SW480 (cell line): ENCODE measurements around the gene MYH14.
"Not testable (repeated sequence)": the region's sequence is repeated elsewhere in the genome, so short reads cannot be mapped to it uniquely, and the experiment has no call there.

Experiments used
- DNase-seq: peaks from one replicate; pipeline ENCODE4 v3.0.0-alpha.2; 2016; ENCODE audit warnings: low spot score

MYH14 gene

DNA sequence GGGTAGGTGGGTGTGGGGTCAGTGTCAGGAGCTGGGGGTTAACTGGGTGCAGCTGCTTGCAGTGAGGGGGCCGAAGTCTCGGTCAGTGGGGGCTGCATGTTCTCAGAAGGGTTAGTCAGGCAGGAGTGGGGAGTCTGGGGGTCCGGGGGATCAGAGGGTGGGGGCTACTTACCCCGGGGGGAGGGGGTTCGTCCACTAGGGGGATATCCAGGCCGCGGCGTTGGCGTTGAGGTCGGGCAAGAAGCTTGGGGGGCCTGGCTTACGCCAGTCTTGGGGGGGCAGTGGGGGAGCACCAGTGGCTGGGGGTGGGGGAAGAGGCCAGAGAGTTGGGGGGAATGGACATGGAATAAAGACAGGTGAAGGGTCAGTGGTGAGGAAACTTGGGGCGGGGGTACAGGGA lies 116.6 kb downstream of the MYH14 start:
- no peak for DNase-seq

DNA sequence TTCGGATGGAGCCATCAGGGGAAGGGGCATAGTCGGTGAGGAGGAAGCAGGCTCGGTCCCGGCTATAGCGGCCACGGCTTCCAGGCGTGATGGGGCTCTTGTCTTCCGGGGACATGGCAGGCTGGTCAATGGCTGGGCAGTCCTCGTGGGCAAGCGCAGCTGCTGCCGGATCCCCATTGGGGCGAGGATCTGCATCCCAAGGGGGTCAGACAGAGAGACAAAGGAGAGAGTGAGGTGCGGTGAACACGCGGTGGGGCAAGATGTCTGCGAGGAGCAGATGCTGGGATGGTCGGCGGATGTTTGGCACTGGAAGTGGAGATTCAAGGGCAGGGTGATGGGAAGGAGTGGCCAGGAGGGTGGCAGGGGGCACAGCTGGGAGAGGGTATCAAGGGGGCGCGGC lies 117.2 kb downstream of the MYH14 start:
- DNase-seq: no peak

DNA sequence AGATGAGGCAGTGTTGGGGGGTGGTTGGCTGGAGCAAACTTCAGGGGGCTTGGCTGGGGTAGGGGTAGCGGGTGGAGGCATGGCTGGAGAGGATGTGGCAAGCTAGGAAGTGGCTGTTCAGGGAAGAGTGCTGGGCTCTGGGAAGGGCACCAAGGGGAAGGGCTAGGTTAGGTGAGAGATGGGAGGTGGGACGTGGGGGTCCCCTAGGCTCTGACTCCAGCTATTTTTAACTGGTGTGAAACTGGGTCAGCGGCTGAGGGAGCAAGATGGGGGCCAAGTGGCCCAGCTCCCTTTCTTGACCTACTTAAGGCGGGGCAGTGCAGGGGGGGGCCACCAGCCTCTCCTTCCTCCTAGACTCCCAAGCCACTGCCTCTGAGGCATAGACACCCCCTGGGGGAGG lies 118.4 kb downstream of the MYH14 start:
- DNase-seq: no peak

DNA sequence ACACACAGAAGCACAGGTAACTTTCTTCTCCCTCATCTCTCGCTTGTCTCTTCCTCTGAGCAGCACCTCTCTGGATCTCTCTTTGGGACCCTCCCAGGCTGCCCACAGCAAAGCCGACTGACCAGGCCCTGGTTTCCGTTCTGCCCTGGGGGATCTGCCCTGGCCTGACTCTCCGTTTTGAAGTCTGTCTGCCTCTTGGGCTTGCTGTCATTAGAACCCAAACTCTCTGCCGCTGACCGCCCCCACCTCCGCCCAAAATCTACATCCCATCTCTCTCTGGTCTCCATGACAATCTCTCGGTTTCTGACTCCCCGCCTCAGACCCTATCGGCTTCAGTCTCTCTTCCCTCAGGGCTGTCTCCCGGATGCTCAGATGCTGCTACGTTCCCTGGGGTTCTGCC lies 118.8 kb downstream of the MYH14 start:
- DNase-seq: no peak

DNA sequence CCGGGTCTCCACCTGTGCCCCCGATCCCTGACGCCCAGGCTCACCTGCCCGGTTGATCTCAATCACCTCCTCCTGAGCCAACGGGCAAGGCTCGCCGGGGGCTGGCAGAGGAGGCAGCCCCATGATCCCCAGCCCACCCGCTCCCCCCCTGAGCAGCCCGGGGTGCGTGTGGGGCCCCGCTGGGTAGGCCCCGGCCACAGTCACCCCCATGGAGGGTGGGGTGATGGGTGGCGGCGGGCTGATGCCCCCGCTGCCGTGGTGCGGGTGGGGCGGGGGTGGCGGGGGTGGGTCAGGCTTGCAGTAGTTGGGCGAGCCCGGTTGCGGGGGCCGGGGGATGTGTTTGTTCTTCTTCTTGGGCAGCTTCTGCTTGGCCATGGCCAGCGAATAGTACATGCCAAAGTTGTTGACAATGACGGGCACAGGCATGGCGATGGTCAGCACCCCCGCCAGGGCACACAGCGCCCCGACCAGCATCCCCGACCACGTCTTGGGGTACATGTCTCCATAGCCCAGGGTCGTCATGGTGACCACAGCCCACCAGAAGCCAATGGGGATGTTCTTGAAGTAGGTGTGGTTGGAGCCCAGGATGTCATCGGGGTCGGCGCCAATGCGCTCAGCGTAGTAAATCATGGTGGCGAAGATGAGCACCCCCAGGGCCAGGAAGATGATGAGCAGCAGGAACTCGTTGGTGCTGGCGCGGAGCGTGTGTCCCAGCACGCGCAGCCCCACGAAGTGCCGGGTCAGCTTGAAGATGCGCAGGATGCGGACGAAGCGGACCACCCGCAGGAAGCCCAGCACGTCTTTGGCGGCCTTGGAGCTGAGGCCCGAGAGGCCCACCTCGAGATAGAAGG lies 119.7 kb downstream of the MYH14 start:
- DNase-seq: no peak

DNA sequence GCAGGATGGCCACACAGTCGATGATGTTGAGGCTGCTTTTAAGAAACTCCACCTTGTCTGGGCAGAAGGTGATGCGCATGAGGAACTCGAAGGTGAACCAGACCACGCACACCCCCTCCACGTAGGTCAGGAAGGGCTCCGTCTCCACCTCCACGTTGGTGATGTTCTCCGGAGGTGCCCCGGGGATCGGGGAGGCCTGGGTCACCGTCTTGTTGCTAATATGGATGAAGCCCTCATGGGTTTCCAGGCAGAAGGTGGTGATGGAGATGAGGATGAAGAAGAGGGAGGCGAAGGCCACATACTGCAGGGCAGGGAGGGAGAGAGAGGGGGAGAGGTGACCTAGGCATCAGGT lies 120.3 kb downstream of the MYH14 start:
- DNase-seq: no peak

DNA sequence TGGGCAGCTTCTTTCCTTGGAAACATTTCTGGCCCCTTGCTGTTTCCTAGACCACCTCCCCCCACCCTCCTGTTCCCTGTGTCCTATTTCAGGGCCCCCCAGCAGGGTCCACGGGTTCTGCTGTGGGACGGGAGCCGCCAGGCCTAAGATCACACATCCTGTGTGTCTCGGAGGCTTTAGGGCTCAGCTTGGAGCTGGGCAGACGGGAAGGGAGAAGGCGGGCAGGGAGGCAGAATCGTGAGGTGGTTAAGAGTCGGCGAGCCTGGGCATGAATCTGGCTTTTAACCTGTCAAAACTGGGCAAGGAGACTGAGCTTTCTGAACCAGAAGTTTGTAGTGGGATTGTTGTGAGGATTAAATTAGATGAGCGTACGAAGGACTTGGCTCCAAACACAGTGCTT lies 120.9 kb downstream of the MYH14 start:
- DNase-seq: no peak

DNA sequence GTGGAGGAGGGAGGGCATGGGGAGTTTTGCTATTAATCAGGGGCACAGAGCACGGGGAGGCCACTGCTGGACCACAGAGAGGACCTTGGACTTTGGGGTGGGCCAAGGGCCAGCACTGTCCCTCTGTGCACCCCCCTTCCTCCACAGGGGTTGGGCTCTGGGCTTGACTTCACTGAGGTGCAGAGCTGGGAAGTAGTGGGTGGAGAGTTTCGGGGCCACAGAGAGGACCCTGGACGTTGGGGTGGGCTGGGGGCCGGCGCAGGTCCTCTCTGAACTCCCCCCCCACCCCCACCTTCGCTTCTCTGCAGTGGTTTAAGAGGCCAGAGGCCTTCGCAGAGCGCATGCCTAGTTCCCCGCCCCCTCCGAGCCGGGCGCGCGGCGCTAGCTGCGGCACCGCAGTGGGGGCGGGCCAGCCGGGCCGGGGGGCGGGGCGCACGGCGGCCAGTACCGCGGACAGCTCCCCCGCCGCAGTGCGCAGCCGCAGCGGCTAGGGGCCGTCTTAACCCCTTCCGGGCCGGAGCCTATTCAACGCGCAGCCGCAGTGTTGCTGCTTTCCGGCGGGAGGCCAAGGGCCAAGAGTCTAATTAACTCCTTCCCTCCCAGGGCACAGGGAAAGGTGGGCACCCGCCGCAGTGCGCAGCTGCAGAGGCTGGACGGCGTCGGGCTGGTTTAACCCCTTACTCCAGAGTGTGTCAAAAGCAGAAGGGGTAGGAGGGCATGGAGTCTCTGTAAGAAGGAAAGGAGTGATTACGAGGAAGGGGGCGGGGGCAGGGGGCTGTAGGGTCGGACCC lies 122.1 kb downstream of the MYH14 start:
- DNase-seq: peak; percentile 84

DNA sequence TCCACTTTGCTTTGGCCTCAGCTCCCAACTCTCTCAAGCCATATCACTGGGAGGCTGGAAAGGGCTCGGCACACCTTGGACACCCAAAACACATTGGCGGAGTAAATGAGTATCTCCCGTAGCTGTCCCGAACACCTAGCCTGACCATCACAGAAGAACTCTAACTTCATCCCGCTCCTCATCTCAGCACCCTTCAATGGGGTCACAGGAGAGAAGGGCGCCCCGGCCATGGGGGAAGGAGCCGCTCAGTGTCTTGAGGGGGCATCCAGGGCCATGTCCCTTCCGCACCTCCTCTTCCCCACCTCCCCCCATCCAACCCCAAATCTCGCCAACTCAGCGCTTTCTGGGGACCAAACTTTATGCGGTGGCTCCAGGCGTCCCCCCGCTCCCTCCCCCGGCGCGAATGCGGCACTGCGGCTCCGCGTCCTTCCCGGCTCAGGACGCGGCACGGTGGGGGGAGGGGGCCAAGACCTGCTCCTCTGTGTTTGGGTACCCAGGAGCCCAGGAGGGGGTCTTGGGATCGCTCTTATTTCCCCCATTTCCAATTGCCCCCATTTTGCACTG lies 122.8 kb downstream of the MYH14 start:
- no peak for DNase-seq

DNA sequence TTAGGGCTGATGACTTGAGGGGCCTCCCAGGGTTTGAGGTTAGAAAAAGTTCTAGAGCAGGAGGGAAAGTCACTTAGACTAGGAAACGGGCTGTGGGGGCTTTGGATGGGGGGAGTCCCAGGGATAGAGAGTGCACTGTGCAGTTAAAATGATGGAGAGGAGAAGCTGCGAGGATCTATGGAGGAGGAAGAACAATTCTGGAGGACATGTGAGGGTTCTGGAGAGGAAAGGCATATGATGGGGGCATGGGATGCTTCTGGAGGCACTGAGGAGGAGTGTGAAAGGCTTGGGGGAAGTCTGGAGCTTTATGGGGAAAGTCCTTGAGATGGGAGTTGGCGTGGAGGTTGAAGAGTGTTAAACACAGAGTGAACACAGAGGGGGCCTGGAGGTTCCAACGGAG lies 123.6 kb downstream of the MYH14 start:
- no peak for DNase-seq

DNA sequence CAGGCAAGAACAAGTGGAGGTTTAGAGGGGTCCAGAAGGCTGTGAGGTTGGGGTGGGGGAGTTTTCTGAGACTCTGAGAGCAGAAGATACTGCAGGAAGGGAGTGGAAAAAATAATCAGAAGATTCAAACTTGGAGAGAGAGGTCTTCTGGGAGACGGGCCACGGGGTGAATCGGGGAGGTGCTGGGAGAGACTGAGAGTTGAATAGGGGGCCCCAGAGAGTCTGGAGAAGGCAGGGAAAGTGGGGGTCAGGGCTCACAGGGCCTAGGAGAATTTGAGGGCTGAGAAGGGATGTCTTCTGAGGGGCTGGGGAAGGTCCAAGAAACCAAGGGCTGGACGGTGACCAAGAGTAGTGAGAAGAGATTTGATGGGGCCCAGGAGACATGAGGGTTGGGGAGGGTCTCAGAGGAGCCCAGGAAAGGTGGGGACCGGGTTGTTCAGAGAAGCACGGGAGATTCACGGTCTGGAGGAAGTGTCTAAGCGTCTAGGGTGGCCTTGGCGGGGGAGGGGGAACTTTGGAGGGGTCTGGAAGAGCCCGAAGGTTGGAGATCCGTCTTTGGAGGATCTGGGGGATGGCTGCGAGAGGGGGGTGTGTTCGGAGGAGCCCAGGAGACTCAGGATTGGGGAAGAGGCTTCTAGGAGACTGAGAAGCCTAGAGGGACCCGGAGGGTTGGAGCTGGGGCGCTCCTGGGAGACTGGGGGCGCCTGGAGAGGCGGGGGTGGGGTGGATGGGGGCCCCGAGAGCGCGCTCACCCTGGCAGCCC lies 124.2 kb downstream of the MYH14 start:
- DNase-seq: no peak

DNA sequence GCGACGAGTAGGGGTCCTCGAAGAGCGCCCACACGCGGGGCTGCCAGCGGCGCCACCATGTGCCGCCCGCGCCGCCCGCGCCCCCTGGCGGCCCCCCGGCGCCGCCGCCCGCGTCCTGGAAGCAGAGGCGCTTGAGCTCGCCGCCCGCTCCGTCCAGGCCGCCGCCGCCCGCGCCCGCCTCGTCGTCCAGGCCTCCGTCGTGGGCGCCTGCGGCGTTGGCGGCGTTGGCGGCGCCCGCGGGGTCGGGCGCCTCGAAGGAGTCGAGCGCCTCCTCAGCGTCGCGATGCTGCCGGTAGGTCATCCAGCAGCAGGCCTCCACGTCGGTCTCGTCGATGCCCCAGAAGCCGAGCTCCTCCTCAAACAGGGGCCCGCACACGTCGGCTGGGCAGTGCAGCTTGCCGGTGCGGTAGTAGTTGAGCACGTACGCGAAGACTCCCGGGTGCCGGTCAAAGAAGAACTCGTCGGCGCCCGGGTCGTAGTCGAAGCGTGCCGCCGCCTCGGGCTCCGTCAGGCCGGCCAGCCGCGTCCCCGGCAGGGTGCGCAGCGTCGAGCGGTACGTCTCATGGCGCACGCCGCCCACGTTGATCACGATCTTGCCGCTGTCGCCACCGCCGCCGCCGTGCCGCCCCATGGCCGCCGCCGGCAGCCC lies 124.9 kb downstream of the MYH14 start:
- peak; percentile 60 for DNase-seq

DNA sequence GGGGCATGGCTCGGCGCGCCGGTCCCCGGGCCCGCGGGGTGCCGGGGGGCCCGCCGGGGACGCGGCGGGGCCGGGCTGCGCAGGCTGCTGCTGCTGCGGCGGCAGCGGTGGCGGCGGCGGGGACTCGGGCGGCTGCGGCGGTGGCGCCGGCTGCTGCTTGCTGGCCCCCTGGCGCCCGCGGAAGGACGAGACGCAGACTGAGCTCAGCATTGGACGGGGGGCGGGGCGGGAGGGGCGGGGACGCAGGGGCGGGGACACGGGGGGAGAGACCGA lies 125.4 kb downstream of the MYH14 start:
- DNase-seq: no peak

DNA sequence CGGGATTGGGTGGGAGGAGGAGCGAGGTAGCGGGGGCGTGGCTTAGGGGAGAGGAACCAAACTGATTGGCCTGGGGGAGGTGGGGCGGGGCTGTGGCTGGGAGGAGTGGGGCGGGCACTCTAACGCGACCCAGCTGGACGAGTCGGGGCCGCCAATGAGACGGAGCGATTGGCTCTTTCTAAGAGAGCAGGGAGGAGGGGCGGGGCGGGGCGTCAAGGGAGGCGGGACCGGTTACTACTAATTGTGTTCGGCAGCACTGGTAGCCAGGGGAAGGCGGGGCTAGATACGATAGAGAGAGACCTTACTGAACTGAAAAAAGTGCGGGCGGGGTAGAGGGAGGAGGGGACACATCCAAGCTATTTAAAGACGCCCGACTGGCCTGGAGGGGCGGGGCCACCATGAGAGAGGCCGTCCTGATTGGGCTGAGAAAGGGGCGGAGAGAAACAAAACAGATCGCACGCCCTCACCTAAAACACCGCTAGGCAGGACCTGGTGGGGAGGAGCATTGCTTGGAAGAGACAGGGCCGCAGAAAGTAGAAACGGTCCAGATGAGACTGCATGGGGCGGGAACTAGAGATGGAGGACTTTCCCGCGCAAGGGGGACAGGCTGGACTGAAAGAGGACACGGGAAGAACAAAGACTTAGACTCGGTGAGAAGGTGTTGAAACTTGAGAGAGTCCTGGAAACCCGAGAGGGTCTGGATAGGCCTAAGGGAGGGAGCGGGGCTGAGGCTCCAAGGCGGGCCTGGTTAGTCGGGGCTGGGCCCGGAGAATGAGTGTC lies 125.9 kb downstream of the MYH14 start, which contains the start of gene KCNC3:
Gene KCNC3, minus strand, starts transcription at position 232 of the 780 bp plus-strand sequence. CDS start 295 bp downstream, outside the sequence.
- peak; percentile 100 for DNase-seq

DNA sequence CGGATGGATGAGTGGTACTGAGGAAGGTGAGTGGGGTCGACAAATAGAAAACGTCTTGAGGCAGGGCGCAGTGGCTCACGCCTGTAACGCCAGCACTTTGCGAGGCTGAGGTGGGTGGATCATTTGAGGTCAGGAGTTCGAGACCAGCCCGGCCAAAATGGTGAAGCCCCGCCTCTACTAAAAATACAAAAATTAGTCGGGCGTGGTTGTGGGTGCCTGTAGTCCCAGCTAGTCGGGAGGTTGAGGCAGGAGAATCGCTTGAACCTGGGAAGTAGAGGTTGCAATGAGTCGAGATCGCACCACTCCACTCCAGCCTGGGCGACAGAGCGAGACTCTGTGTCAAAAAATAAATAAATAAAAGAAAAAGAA lies 126.5 kb downstream of the MYH14 start:
- not testable (repeated sequence) for DNase-seq

DNA sequence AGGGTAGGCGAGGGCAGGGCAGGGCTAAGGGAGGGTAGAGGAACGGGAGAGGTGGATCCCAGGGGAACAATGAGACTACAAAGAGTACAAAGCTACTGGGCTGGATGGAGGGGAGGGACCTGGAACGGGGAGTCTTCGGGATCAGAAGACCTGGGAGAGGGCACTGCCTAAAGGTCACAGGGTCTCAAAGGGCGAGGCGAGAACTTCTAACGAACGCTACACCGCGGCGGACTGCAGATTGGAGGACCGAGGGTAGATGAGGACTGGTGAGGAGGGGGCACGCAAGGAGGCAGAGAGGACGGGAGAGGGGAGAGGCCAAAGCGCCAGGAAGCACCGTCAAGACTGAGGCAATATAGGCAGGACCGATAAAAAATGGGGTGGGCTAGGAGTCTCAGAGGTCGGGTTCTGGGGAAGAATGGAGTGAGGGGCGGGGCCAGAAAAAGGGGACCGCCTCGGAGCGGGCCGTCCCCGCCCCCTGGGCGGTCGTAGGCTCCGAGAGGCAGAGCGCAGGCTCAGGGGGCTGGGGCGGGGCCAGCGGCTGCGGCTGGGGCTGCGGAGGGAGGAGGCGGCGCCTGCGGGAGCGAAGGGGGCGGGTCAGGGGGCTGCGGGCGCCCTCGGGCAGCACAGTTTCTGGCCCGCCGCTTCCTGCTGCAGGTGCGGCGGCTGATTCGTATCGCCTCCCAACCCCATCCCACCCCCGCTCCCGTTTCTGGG lies 127.1 kb downstream of the MYH14 start:
- DNase-seq: peak; percentile 85

DNA sequence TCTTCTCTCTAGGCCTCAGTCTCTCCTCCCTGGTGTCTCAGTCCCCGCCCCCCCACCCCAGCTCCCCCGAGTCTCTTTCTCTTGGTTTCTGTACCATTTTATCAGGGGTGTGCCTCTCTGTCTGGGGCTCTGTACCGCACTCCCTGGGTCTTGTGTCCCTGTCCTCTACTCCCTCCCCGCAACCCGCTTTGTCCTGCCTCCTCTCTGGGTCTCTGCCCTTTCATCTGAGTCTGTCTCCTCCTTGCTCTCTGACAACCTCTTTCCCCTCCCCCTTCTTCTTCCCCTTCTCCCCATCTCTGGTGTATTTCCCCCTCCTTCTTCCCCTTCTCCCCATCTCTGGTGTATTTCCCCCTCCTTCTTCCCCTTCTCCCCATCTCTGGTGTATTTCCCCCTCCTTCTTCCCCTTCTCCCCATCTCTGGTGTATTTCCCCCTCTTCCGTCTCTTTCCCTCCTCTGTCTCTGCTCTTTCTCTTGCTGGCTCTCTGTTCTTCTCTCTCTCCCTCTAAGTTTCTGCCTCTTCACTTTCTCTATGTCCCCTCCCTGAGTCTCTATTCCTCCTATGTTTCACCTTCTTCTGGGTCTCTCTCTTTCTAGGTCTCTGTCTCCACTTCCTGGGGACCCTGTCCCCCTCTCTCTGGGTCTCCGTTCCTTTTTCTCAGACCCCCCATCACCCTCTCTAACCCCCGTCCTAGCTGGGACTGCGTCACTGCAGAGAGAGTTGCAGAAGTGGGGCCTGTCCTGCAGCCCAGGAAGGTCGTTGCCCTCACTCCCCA lies 128.0 kb downstream of the MYH14 start:
- peak; percentile 32 for DNase-seq

DNA sequence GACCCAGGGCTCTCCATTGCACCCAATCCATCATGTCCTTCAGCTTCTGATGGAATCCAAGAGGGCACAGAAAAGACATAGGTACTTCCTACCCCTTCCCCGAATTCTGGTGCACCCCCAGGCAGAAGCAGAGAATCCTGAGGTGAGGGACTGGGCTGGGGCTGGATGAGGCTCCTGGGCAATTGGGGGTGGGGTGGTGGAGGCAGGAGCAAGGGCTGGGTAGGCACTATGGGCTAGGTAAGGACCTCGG lies 128.5 kb downstream of the MYH14 start:
- no peak for DNase-seq

DNA sequence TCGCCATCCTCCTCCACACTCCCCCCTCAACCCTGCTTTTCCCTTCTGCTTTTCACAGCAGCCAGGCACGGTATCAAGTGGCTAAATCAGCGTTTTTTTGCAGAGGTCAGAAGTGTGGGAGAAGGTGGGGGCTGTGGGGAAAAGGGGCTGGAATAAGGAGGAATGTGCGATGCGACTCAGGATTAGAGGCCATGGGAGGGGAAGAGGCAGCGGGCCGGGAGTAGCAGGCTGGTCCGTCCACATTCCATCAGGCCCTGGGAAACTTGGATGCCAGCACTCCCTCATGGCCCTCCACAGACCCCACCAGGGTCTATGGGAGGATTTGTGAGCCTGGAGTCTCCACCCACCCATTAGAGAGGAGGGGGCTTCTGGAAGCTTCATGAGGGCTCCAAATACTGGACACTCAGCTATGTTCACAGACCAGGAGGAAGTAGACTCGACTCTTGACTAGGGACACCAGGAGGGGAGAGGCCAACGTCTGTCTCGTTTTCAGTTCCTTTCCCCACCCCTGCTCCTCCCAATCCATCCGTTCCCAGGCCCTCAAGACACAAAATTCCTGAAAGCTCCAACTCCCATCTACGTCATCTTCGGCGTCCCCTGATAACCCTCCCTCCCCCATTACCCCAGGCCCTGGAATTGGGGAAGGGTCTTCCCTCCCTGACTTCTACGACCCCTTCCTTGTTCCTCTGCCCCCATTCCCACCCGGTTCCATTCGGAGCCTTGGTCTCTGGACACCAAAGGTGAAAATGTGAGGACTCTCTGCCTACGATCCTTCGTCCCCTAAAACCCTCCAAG lies 129.0 kb downstream of the MYH14 start:
- no peak for DNase-seq
